ENCODE results near the gene MAFG. TPM values are rescaled to one million over a fixed set of nuclear protein-coding genes. Genes with fewer than 3 reads are reported as not detected.
A peak's percentile ranks its signal among the peaks of the same experiment; 100 is the strongest.

Gene MAFG
- total RNA-seq, 2 experiments from 2014 or later, result 15.3 to 18.3 TPM

GRCh38 chr17:81910840-81911276, 16.7 kb downstream of the MAFG start:
- H3K27me3 Mint-ChIP-seq, result no peaks in the 10 kb centered on the region
- POLR2A ChIA-PET, result interaction anchor here (0.6 kb wide), 1 partner anchor 19 kb away, joined by 3 read pairs; the partner anchor contains the start of genes ALYREF and ANAPC11
- DNase-seq (no peak), ATAC-seq (no peak)
- no peak overlapping the region for H3K27ac Mint-ChIP-seq
- no peaks in the 10 kb centered on the region for H3K9me3 Mint-ChIP-seq (ENCODE audit: low read depth)
- H3K36me3 Mint-ChIP-seq (ENCODE audit: low read depth), result peaks cover 37% of the 10 kb centered on the region
- peaks cover 11% of the 10 kb centered on the region for H3K4me1 Mint-ChIP-seq
- peak overlapping the region; percentile 79 for H3K4me3 Mint-ChIP-seq
- intact Hi-C loops (cut with DNase I, micrococcal nuclease), result loop anchor here (1.0 to 10.0 kb wide), 13 partner anchors 16 to 786 kb away; partner anchors contain the start of genes MAFG (in 2 of the 2), ALYREF (in 1 of the 2), ANAPC11 (in 1 of the 2) and ARHGDIA (in 1 of the 2)
- CTCF ChIA-PET, result interaction anchor here (0.6 kb wide), 2 partner anchors 17 to 396 kb away, joined by 4 read pairs; no protein-coding TSS in a partner anchor

- H3K36me3 Mint-ChIP-seq (ENCODE audit: low read depth), result peaks cover 33% of the 10 kb centered on the region
- ChIA-PET CTCF (interaction anchor here (0.8 kb wide), 1 partner anchor 112 kb away, joined by 4 read pairs; no protein-coding TSS in a partner anchor), POLR2A (interaction anchor here (0.8 kb wide), 1 partner anchor 358 kb away, joined by 6 read pairs; the partner anchor contains the start of gene FAAP100)
- peak overlapping the region; percentile 79 for H3K4me3 Mint-ChIP-seq
- no peak overlapping the region for H3K27ac Mint-ChIP-seq
- DNase-seq (no peak), ATAC-seq (no peak)
- no peaks in the 10 kb centered on the region for H3K27me3 Mint-ChIP-seq
- intact Hi-C loops (cut with DNase I, micrococcal nuclease), result loop anchor here (2.0 to 10.0 kb wide), 5 partner anchors 17 to 787 kb away; partner anchors contain the start of genes ARHGDIA (in 1 of the 2), CYBC1 (in 1 of the 2), FAAP100 (in 1 of the 2) and MAFG (in 1 of the 2)
- H3K9me3 Mint-ChIP-seq (ENCODE audit: low read depth), result no peaks in the 10 kb centered on the region
- H3K4me1 Mint-ChIP-seq, result peaks cover 9% of the 10 kb centered on the region
Observed at GRCh38 chr17:81909966-81910839, 17.3 kb downstream of the MAFG start.

DNA sequence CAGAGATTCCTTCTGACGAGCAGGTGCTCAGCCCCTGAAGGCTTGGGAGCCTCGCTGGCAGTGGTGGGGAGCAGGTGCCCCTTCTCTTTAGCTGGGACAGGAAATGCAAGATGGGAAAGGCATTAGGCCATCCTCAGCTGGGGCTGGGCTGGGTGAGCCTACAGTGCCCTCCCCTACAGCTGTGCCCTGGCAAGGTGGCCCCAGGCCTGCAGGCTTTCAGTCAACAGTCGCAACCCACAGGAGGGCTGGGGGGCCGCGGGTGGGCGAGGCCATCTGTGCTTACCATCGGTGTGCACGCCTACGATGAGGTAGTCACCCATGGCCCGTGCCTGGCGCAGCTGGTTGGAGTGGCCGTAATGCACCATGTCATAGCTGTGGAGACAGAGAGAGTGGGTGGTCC, 18.3 kb downstream of the MAFG start:
- ATAC-seq (no peak), DNase-seq (no peak)
- no peak overlapping the region for H3K27ac Mint-ChIP-seq
- POLR2A ChIA-PET, result no interaction called here
- intact Hi-C loops (cut with DNase I, micrococcal nuclease), result no loop called here
- peaks cover 27% of the 10 kb centered on the region for H3K36me3 Mint-ChIP-seq (ENCODE audit: low read depth)
- no peaks in the 10 kb centered on the region for H3K9me3 Mint-ChIP-seq (ENCODE audit: low read depth)
- peak overlapping the region; percentile 79 for H3K4me3 Mint-ChIP-seq
- H3K4me1 Mint-ChIP-seq, result peaks cover 9% of the 10 kb centered on the region
- no peaks in the 10 kb centered on the region for H3K27me3 Mint-ChIP-seq
- CTCF ChIA-PET, result interaction anchor here (0.5 kb wide), 1 partner anchor 517 kb away, joined by 3 read pairs; no protein-coding TSS in a partner anchor

- Mint-ChIP-seq H3K36me3 (ENCODE audit: low read depth) (peaks cover 26% of the 10 kb centered on the region), H3K9me3 (ENCODE audit: low read depth) (no peaks in the 10 kb centered on the region), H3K4me3 (no peak overlapping the region), H3K4me1 (peaks cover 9% of the 10 kb centered on the region), H3K27ac (no peak overlapping the region), H3K27me3 (no peaks in the 10 kb centered on the region)
- DNase-seq, result no peak
- ChIA-PET POLR2A (no interaction called here), CTCF (no interaction called here)
- no peak for ATAC-seq
- intact Hi-C loops (cut with DNase I, micrococcal nuclease), result no loop called here
Observed at GRCh38 chr17:81908793-81909192, 18.7 kb downstream of the MAFG start.

DNA sequence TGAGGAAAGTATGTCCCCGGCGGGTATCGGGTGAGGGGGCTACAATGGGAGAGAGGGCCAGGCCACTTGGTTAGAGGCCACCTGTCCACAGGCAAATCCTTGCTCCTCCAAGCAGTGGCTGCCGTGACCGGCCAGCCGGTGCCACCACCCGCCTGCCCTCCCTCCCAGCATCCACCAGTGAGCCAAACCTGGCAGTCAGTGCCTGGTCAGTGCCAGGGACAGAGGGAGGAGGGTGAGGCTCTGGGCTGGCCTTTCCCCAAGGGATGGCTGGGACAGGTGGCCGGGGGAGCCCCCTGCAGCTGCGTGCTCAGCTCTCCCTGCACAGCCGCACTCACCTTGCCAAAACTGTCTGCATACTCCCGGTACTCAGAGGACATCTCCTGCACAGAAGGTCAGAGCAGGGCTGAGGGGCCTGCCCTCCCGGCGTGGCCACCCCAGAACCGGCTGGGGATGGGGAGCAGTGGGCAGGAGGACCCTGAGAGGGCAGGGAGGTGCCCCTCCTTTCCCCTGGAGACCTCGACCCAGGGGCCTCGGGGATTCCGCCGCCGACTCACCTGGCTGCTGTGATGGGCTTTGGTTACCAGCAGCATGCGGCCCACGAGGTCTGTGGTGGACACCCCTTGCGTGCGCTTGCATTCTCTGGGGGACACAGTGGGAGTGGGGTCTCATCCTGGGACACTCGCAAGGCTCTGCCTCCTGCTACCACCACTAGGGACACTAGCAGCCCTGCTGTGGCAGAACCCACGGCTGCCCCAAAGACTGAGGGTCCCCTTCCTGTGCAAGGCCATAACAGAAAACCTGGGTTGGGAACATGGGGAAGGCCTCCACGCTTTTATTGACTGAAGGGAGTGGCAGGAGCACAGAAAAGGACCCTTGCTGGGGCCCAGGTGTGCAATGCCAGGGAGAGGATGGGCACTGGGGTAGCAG, 20.1 kb downstream of the MAFG start:
- H3K27ac Mint-ChIP-seq, result no peak overlapping the region
- CTCF ChIA-PET, result no interaction called here
- no peak for ATAC-seq
- no peaks in the 10 kb centered on the region for H3K9me3 Mint-ChIP-seq (ENCODE audit: low read depth)
- intact Hi-C loops (cut with DNase I, micrococcal nuclease), result no loop called here
- H3K36me3 Mint-ChIP-seq (ENCODE audit: low read depth), result peaks cover 15% of the 10 kb centered on the region
- no peak for DNase-seq
- H3K27me3 Mint-ChIP-seq, result no peaks in the 10 kb centered on the region
- H3K4me1 Mint-ChIP-seq, result peaks cover 9% of the 10 kb centered on the region
- POLR2A ChIA-PET, result no interaction called here
- H3K4me3 Mint-ChIP-seq, result no peak overlapping the region

DNA sequence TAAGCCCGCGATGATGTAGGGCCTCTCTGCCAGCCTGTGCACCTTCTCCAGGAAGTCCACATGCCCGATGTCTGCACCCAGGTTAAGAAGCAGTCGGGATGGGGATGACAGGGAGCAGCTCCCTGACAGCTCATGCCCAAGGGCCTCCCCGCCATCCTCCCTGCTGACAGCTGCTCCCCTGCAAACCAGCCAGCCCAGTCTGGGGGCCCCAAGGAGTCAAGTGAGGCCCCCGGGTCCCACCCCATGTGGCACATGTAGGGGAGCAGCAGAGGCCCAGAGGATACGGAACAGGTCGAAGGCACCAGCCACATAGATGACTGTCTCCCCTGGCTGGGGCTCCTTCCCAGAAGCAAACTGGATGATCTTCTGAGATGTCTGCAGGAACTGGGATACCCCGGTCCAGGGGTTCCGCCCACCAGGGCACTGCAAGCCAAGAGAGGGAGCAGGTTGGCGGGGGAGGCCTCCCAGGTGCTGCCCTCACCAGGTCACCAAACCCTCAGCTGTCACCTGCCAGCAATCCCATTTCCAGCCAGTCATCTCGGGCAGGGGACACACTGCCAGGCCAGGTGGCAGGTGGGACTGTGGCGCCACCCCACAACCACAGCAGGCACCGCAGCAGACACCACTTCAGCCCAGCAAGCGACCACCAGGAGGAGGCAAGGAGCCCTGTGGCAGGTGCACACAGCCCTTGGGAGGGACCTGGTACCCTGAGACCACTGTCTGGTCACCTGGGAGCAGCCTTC, 20.9 kb downstream of the MAFG start:
- ChIA-PET CTCF (interaction anchor here (0.6 to 1.4 kb wide), 2 partner anchors 37 to 225 kb away, joined by 3 read pairs; no protein-coding TSS in a partner anchor), POLR2A (no interaction called here)
- H3K27ac Mint-ChIP-seq, result no peak overlapping the region
- intact Hi-C loops (cut with DNase I, micrococcal nuclease), result no loop called here
- ATAC-seq (no peak), DNase-seq (no peak)
- H3K36me3 Mint-ChIP-seq (ENCODE audit: low read depth), result peaks cover 10% of the 10 kb centered on the region
- H3K9me3 Mint-ChIP-seq (ENCODE audit: low read depth), result no peaks in the 10 kb centered on the region
- H3K4me1 Mint-ChIP-seq, result peaks cover 7% of the 10 kb centered on the region
- no peaks in the 10 kb centered on the region for H3K27me3 Mint-ChIP-seq
- H3K4me3 Mint-ChIP-seq, result no peak overlapping the region

DNA sequence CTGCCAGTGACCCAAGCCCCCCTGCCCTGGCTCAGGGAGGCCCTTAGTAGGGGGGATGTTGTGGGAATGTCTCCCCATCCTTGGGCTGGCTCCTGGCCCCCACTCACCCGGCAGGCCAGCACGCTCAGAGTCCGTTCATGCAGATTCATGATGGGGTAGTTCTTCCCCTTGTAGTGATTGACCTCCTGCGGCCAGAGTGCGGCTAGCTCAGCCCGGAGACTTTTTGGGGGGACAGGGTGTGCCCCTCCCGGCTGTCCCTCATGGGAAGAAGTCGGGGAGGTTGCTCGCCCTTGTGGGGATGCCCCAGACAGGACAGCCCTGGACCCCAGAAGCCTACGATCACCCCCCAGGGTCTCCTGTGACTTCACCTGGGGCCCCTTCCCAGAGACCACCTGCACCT, 21.5 kb downstream of the MAFG start:
- no peaks in the 10 kb centered on the region for H3K9me3 Mint-ChIP-seq (ENCODE audit: low read depth)
- H3K27me3 Mint-ChIP-seq, result peaks cover 3% of the 10 kb centered on the region
- ChIA-PET CTCF (interaction anchor here (1.4 kb wide), 1 partner anchor 36 kb away, joined by 3 read pairs; no protein-coding TSS in a partner anchor), POLR2A (no interaction called here)
- H3K4me1 Mint-ChIP-seq, result peaks cover 9% of the 10 kb centered on the region
- DNase-seq (no peak), ATAC-seq (no peak)
- H3K36me3 Mint-ChIP-seq (ENCODE audit: low read depth), result peaks cover 12% of the 10 kb centered on the region
- no peak overlapping the region for H3K27ac Mint-ChIP-seq
- no peak overlapping the region for H3K4me3 Mint-ChIP-seq
- intact Hi-C loops (cut with DNase I, micrococcal nuclease), result no loop called here

- CTCF ChIA-PET, result interaction anchor here (0.6 to 1.4 kb wide), 2 partner anchors 36 to 80 kb away, joined by 3 read pairs; no protein-coding TSS in a partner anchor
- peaks cover 11% of the 10 kb centered on the region for H3K4me1 Mint-ChIP-seq
Observed at GRCh38 chr17:81905424-81905875, 22.1 kb downstream of the MAFG start.

GRCh38 chr17:81904600-81905423, 22.7 kb downstream of the MAFG start:
- CTCF ChIA-PET, result interaction anchor here (0.6 kb wide), 1 partner anchor 81 kb away, joined by 3 read pairs; no protein-coding TSS in a partner anchor
- intact Hi-C loops (cut with DNase I, micrococcal nuclease), result no loop called here
- Mint-ChIP-seq H3K27ac (no peak overlapping the region), H3K27me3 (peaks cover 5% of the 10 kb centered on the region), H3K4me3 (no peak overlapping the region), H3K36me3 (ENCODE audit: low read depth) (peaks cover 18% of the 10 kb centered on the region), H3K9me3 (ENCODE audit: low read depth) (no peaks in the 10 kb centered on the region), H3K4me1 (peaks cover 6% of the 10 kb centered on the region)
- no peak for ATAC-seq
- DNase-seq, result no peak
- POLR2A ChIA-PET, result no interaction called here

More at GRCh38 chr17:81905424-81905875, 22.1 kb downstream of the MAFG start:
- POLR2A ChIA-PET, result no interaction called here
- no peaks in the 10 kb centered on the region for H3K9me3 Mint-ChIP-seq (ENCODE audit: low read depth)
- peaks cover 12% of the 10 kb centered on the region for H3K36me3 Mint-ChIP-seq (ENCODE audit: low read depth)
- intact Hi-C loops (cut with DNase I, micrococcal nuclease), result no loop called here
- ATAC-seq, result no peak
- no peak for DNase-seq
- H3K27me3 Mint-ChIP-seq, result peaks cover 5% of the 10 kb centered on the region
- H3K4me3 Mint-ChIP-seq, result no peak overlapping the region
- H3K27ac Mint-ChIP-seq, result no peak overlapping the region

All from activated CD4-positive, alpha-beta T cell treated with anti-CD3 and anti-CD28 coated beads for 36 hours (primary cell).